T-cell (primary cell): ENCODE measurements around the gene ERC2. TPM values are rescaled to one million over a fixed set of nuclear protein-coding genes. Genes with fewer than 3 reads are reported as not detected.

Experiments
- ATAC-seq, 4 experiments: fragments of 200-7000 bp in 3 of 4; fragments of 150-1000 bp in 1 of 4; cut with Tn5 transposase; replicated peaks in 1 of 4; 1 replicate in 3 of 4; 2 replicates in 1 of 4; pipeline ENCODE4 v1.10.0; 2021; ENCODE audit warnings: moderate library complexity in 3 of 4, mild to moderate bottlenecking in 2 of 4, moderate number of reproducible peaks in 1 of 4
- CTCF ChIA-PET, 2 donors: fragments of 300-600 bp; sonication (Branson Sonifier 250); formaldehyde crosslinking; loops; one replicate each; lab custom pipeline; 2022; ENCODE audit warnings: antibody characterized with exemption in 2 of 2; lab: Charles Lee
- POLR2A ChIA-PET, 2 donors: fragments of 300-600 bp; sonication (Branson Sonifier 250); formaldehyde crosslinking; loops; one replicate each; lab custom pipeline; 2022; ENCODE audit warnings: antibody characterized with exemption in 2 of 2; lab: Charles Lee
- DNase-seq, 35 experiments: peaks; one replicate each; pipeline versions ENCODE4 v3.0.0 to v3.0.0-alpha.2; 2013 to 2023
- H3K27ac ChIP-seq: one replicate; pipeline ENCODE4 v1.5.1; 2013; ENCODE audit warnings: low read length
- H3K27me3 ChIP-seq, 2 experiments: replicated peaks in 1 of 2; 1 replicate in 1 of 2; 2 replicates in 1 of 2; pipeline versions ENCODE4 v1.6.1 to v1.7.0; 2013; ENCODE audit warnings: low read length in 1 of 2, mixed read lengths in 1 of 2; ENCODE audit not compliant: control insufficient read depth in 2 of 2, insufficient read depth in 2 of 2; ENCODE audit errors: extremely low read depth in 1 of 2
- H3K36me3 ChIP-seq, 2 donors: 1 replicate in 1 of 2; 2 replicates in 1 of 2; pipeline versions ENCODE4 v1.6.1 to v1.7.0; 2013; ENCODE audit warnings: low read length in 1 of 2; ENCODE audit not compliant: control insufficient read depth in 2 of 2, insufficient read depth in 1 of 2; ENCODE audit errors: extremely low read depth in 1 of 2
- H3K4me1 ChIP-seq, 2 experiments: 1 replicate in 1 of 2; 2 replicates in 1 of 2; pipeline versions ENCODE4 v1.6.1 to v1.7.0; 2013; ENCODE audit warnings: low read length in 2 of 2, mixed read lengths in 1 of 2; ENCODE audit not compliant: insufficient read depth in 2 of 2, control insufficient read depth in 1 of 2; ENCODE audit errors: extremely low read depth in 1 of 2
- H3K4me3 ChIP-seq, 2 donors: 1 replicate in 1 of 2; 2 replicates in 1 of 2; pipeline versions ENCODE4 v1.5.1 to v1.7.0; 2013; ENCODE audit warnings: mild to moderate bottlenecking in 2 of 2, low read length in 1 of 2, moderate library complexity in 1 of 2; ENCODE audit not compliant: control insufficient read depth in 1 of 2; ENCODE audit errors: extremely low read depth in 1 of 2
- H3K9me3 ChIP-seq: 2 replicates; pipeline ENCODE4 v1.7.0; 2013
- H3K27ac Mint-ChIP-seq, 2 donors: one replicate each; pipeline ENCODE4 v1.8.0; 2020 to 2021; ENCODE audit warnings: mild to moderate bottlenecking in 2 of 2, mixed read lengths in 2 of 2
- H3K27me3 Mint-ChIP-seq, 2 donors: one replicate each; pipeline ENCODE4 v1.8.0; 2021 to 2022; ENCODE audit warnings: mixed read lengths in 2 of 2
- H3K36me3 Mint-ChIP-seq: one replicate; pipeline ENCODE4 v1.8.0; 2021; ENCODE audit warnings: mixed read lengths
- H3K4me1 Mint-ChIP-seq, 3 donors: one replicate each; pipeline ENCODE4 v1.8.0; 2020 to 2022; ENCODE audit warnings: mixed read lengths in 3 of 3, mild to moderate bottlenecking in 1 of 3
- H3K4me3 Mint-ChIP-seq, 3 donors: one replicate each; pipeline ENCODE4 v1.8.0; 2020 to 2022; ENCODE audit warnings: mild to moderate bottlenecking in 3 of 3, mixed read lengths in 3 of 3, moderate library complexity in 3 of 3
- H3K9me3 Mint-ChIP-seq, 3 donors: one replicate each; pipeline ENCODE4 v1.8.0; 2020 to 2022; ENCODE audit warnings: mixed read lengths in 3 of 3
- WGBS: methylation state at CpG from one replicate; pipeline ENCODE4 v1.1.5; 2013; ENCODE audit warnings: missing lambda C conversion rate; ENCODE audit not compliant: insufficient coverage; 5-methylcytosine and 5-hydroxymethylcytosine counted together
- total RNA-seq, 35 experiments: library from RNA in 6 of 35; stranded (reverse) in 6 of 35; fragments of 120-200 nt in 1 of 35; gene quantifications; one replicate each; pipeline versions ENCODE4 v1.2.1 to v1.2.4 and lab custom pipeline; 2013 to 2026

Gene ERC2
- total RNA-seq, 5 donors from 2014 or later (not counting 1 experiment from before 2014, with no cell fraction given): not detected

GRCh38 chr3:55486857-55487380, 981.3 kb downstream of the ERC2 start, which contains the start of gene WNT5A:
TSS of gene WNT5A (minus strand) at chr3:55487306. CDS start at chr3:55486985, 321 bp downstream.
- POLR2A ChIA-PET: no interaction called here

GRCh38 chr3:55486101-55486856, 982.0 kb downstream of the ERC2 start:
- H3K36me3 ChIP-seq: no peaks in the 10 kb centered on the region
- H3K4me1 ChIP-seq: peaks cover 21 to 29% of the 10 kb centered on the region in 2 experiments
- peaks cover 11 to 79% of the 10 kb centered on the region in 2 experiments for H3K27me3 ChIP-seq
- DNase-seq: no peak
- H3K27ac Mint-ChIP-seq: peak overlapping the region in 1 of 2 donors; percentile 39
- H3K4me1 Mint-ChIP-seq: peaks cover 16 to 26% (median 21%) of the 10 kb centered on the region in 3 donors
- H3K36me3 Mint-ChIP-seq: no peaks in the 10 kb centered on the region
- H3K9me3 Mint-ChIP-seq: no peaks in the 10 kb centered on the region
- peak overlapping the region in 1 of 2 donors; percentile 91 for H3K4me3 ChIP-seq
- no peak for ATAC-seq
- H3K4me3 Mint-ChIP-seq: peak overlapping the region; percentile 31 to 70 (median 53)
- 12% methylated on average over 34 of the region's 49 CpGs for WGBS
- H3K27ac ChIP-seq: no peak overlapping the region
- ChIA-PET POLR2A (no interaction called here), CTCF (no interaction called here)
- no peaks in the 10 kb centered on the region for H3K9me3 ChIP-seq
- H3K27me3 Mint-ChIP-seq: peaks cover 45 to 84% of the 10 kb centered on the region in 2 donors

More at GRCh38 chr3:55486857-55487380, 981.3 kb downstream of the ERC2 start, which contains the start of gene WNT5A:
- H3K27ac Mint-ChIP-seq: peak within 1 kb of the TSS in 1 of 2 donors; percentile 39
- 1% methylated on average over 44 of the region's 52 CpGs for WGBS
- CTCF ChIA-PET: no interaction called here
- peaks cover 16 to 26% (median 21%) of the 10 kb centered on the region in 3 donors for H3K4me1 Mint-ChIP-seq
- DNase-seq: no peak
- ATAC-seq: no peak
- H3K27ac ChIP-seq: no peak within 1 kb of the TSS
- peaks cover 21 to 29% of the 10 kb centered on the region in 2 experiments for H3K4me1 ChIP-seq
- H3K9me3 Mint-ChIP-seq: no peaks in the 10 kb centered on the region
- peaks cover 11 to 73% of the 10 kb centered on the region in 2 experiments for H3K27me3 ChIP-seq
- H3K36me3 Mint-ChIP-seq: no peaks in the 10 kb centered on the region
- H3K9me3 ChIP-seq: no peaks in the 10 kb centered on the region
- no peaks in the 10 kb centered on the region for H3K36me3 ChIP-seq
- peaks cover 49 to 78% of the 10 kb centered on the region in 2 donors for H3K27me3 Mint-ChIP-seq
- peak within 1 kb of the TSS in 1 of 2 donors; percentile 91 for H3K4me3 ChIP-seq
- peak within 1 kb of the TSS; percentile 31 to 70 (median 53) for H3K4me3 Mint-ChIP-seq

GRCh38 chr3:55484801-55485791, 983.2 kb downstream of the ERC2 start:
- WGBS: 6% methylated on average over 30 of the region's 57 CpGs

GRCh38 chr3:55484191-55484689, 984.0 kb downstream of the ERC2 start:
- ChIA-PET CTCF (no interaction called here), POLR2A (no interaction called here)
- H3K9me3 ChIP-seq: no peaks in the 10 kb centered on the region
- no peak for DNase-seq
- Mint-ChIP-seq H3K9me3 (no peaks in the 10 kb centered on the region), H3K4me3 (peak overlapping the region in 1 of 3 donors; percentile 70), H3K27me3 (peaks cover 49 to 85% of the 10 kb centered on the region in 2 donors), H3K36me3 (no peaks in the 10 kb centered on the region), H3K27ac (no peak overlapping the region), H3K4me1 (peaks cover 16 to 19% (median 19%) of the 10 kb centered on the region in 3 donors)
- peaks cover 18 to 76% of the 10 kb centered on the region in 2 experiments for H3K27me3 ChIP-seq
- peaks cover 21 to 29% of the 10 kb centered on the region in 2 experiments for H3K4me1 ChIP-seq
- ATAC-seq: no peak
- 21% methylated on average over 18 of the region's 20 CpGs for whole genome bisulfite sequencing
- no peak overlapping the region for H3K27ac ChIP-seq
- H3K4me3 ChIP-seq: peak overlapping the region in 1 of 2 donors; percentile 52
- no peaks in the 10 kb centered on the region for H3K36me3 ChIP-seq

More at GRCh38 chr3:55484801-55485791, 983.2 kb downstream of the ERC2 start:
- Mint-ChIP-seq H3K36me3 (no peaks in the 10 kb centered on the region), H3K27ac (peak overlapping the region in 1 of 2 donors; percentile 65), H3K27me3 (peaks cover 48 to 84% of the 10 kb centered on the region in 2 donors), H3K4me1 (peaks cover 16 to 26% (median 21%) of the 10 kb centered on the region in 3 donors), H3K9me3 (no peaks in the 10 kb centered on the region), H3K4me3 (peak overlapping the region in 1 of 3 donors; percentile 70)
- ATAC-seq (peak in 1 of 4 experiments; percentile 45), DNase-seq (peak in 5 of 35 experiments; percentile 5 to 36 (median 11))
- Histone ChIP-seq H3K9me3 (no peaks in the 10 kb centered on the region), H3K36me3 (no peaks in the 10 kb centered on the region), H3K4me1 (peaks cover 21 to 29% of the 10 kb centered on the region in 2 experiments), H3K27me3 (peaks cover 13 to 83% of the 10 kb centered on the region in 2 experiments), H3K4me3 (peak overlapping the region in 1 of 2 donors; percentile 68), H3K27ac (no peak overlapping the region)
- ChIA-PET CTCF (no interaction called here), POLR2A (no interaction called here)

- Histone ChIP-seq H3K27me3 (peaks cover 17 to 68% of the 10 kb centered on the region in 2 experiments), H3K36me3 (no peaks in the 10 kb centered on the region), H3K9me3 (no peaks in the 10 kb centered on the region), H3K4me3 (peak overlapping the region in 1 of 2 donors; percentile 52), H3K4me1 (peaks cover 21 to 23% of the 10 kb centered on the region in 2 experiments), H3K27ac (no peak overlapping the region)
- POLR2A ChIA-PET: no interaction called here
- H3K27me3 Mint-ChIP-seq: peaks cover 46 to 78% of the 10 kb centered on the region in 2 donors
- no peaks in the 10 kb centered on the region for H3K9me3 Mint-ChIP-seq
- H3K36me3 Mint-ChIP-seq: no peaks in the 10 kb centered on the region
- no peak for DNase-seq
- H3K27ac Mint-ChIP-seq: no peak overlapping the region
- WGBS: 3% methylated on average over 13 of the region's 40 CpGs
- ATAC-seq: no peak
- peak overlapping the region in 1 of 3 donors; percentile 70 for H3K4me3 Mint-ChIP-seq
- CTCF ChIA-PET: no interaction called here
- H3K4me1 Mint-ChIP-seq: peaks cover 11 to 16% (median 13%) of the 10 kb centered on the region in 3 donors
These were observed 984.8 kb downstream of the ERC2 start for GRCh38 chr3:55483196-55484095.
